NK-92 treated with Interleukin-12 subunit alpha and Interleukin-12 subunit beta, amount 100 ng/mL, for 24 hours (cell line): ENCODE data around the gene GALE.

Experiments used
- DNase-seq: peaks from one replicate; lab custom pipeline; 2025; lab: John Stamatoyannopoulos, UW

Gene GALE

DNA sequence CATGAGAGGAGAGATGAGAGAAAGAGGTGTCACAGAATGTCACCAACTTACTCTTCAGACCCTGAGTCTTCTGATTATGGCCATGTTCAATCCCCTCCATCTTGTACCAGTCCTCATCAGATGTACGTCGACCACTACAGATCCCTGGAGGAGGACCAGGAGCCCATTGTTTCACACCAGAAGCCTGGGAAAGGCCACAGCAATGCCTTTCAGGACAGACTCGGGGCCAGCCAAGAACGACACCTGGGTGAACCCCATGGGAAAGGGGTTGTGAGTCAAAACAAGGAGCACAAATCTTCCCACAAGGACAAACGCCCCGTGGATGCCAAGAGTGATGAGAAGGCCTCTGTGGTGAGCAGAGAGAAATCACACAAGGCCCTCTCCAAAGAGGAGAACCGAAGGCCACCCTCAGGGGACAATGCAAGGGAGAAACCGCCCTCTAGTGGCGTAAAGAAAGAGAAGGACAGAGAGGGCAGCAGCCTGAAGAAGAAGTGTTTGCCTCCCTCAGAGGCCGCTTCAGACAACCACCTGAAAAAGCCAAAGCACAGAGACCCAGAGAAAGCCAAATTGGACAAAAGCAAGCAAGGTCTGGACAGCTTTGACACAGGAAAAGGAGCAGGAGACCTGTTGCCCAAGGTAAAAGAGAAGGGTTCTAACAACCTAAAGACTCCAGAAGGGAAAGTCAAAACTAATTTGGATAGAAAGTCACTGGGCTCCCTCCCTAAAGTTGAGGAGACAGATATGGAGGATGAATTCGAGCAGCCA, 49.3 kb downstream of the GALE start:
- no peak for DNase-seq

- DNase-seq, result no peak
Measured at GRCh38 chr1:23748016-23748415, 52.5 kb downstream of the GALE start.
